ENCODE results near the gene SP2.

SP2 gene

DNA sequence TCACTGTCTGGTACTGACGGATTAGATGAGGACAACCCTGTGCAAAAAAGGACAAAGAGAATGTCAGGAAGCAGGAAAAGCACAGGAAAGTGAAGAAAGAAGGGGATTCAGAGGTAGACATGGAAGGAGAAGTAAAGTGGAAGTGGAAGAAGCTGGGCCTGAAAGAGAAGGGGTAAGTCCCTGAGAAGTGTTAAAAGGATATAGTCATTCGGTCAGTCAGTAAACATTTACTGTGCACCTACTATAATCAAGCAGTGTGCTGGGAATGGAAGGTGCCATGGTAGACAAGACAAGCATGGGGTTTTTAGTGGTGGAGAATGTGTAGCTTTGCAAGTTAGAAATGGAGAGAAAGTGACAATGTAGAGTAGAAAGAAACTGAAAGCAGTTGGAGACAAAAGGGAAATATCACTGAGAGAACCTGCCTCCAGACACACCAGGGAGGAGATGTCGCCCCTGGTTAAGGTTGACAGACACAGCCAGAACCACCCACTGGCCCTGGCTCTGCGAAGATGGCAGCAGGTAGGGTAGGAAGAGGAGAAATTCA, 4.4 kb upstream of the SP2 start:
- no peak for DNase-seq (ENCODE audit: extremely low read depth, insufficient read length)
- Histone ChIP-seq H3K36me3 (ENCODE audit: control insufficient read depth, insufficient read depth, low read length) (no peaks in the 10 kb centered on the region), H3K4me3 (replicated peaks; ENCODE audit: low read depth, low read length) (no peak overlapping the region), H3K27me3 (replicated peaks; ENCODE audit: control insufficient read depth, insufficient read depth, low read length) (no peaks in the 10 kb centered on the region)
- TF ChIP-seq, protein P1, sequence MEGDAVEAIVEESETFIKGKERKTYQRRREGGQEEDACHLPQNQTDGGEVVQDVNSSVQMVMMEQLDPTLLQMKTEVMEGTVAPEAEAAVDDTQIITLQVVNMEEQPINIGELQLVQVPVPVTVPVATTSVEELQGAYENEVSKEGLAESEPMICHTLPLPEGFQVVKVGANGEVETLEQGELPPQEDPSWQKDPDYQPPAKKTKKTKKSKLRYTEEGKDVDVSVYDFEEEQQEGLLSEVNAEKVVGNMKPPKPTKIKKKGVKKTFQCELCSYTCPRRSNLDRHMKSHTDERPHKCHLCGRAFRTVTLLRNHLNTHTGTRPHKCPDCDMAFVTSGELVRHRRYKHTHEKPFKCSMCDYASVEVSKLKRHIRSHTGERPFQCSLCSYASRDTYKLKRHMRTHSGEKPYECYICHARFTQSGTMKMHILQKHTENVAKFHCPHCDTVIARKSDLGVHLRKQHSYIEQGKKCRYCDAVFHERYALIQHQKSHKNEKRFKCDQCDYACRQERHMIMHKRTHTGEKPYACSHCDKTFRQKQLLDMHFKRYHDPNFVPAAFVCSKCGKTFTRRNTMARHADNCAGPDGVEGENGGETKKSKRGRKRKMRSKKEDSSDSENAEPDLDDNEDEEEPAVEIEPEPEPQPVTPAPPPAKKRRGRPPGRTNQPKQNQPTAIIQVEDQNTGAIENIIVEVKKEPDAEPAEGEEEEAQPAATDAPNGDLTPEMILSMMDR (IDR thresholded peaks at IDR 0.05; ENCODE audit: insufficient read depth, low read length, poor library complexity, severe bottlenecking) = no peak

DNA sequence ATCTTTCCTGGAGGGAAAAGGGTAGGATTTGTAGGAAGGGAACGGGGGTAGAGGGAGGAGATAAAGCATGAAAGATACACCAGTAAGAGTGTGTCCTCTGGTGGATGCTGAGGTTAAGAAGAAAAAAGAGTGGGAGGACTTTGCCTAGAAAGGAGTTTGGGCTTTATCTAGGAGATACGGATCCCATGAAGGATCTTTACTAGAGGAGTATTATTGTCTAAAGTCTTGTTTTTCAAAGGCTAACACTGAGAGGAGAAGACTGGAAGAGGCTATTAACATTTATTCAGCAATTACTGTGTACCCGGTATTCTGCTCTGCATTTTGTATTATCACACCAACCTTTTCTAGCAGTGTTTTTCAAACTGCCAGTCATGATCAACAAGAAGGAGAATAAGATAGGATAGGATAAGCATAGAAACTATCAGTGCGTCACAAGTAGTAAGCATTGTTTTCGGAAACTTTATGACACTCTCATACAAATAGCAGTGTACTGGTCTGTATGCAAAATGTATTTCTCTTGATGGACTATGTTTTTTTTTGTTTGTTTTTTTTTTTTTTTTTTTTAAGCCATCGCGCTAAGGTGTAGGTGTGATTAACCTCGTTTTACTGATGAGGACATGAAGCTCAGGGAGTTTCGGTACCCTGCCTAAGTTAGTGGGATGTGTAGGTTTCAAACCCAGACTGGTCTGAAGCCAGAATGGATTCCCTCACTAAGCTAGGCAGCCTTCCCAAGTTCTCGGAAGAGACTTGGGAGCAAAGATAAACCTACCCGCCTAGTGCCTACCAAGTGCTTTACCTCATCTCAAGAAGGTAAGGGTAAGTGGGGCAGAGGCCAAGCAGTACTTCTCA, 1.3 kb upstream of the SP2 start:
- TF ChIP-seq, protein P1 (IDR thresholded peaks at IDR 0.05; ENCODE audit: insufficient read depth, low read length, poor library complexity, severe bottlenecking) = no peak
- Histone ChIP-seq H3K4me3 (replicated peaks; ENCODE audit: low read depth, low read length) (peak overlapping the region; percentile 91), H3K27me3 (replicated peaks; ENCODE audit: control insufficient read depth, insufficient read depth, low read length) (no peaks in the 10 kb centered on the region), H3K36me3 (ENCODE audit: control insufficient read depth, insufficient read depth, low read length) (peaks cover 2% of the 10 kb centered on the region)
- no peak for DNase-seq (ENCODE audit: extremely low read depth, insufficient read length)

DNA sequence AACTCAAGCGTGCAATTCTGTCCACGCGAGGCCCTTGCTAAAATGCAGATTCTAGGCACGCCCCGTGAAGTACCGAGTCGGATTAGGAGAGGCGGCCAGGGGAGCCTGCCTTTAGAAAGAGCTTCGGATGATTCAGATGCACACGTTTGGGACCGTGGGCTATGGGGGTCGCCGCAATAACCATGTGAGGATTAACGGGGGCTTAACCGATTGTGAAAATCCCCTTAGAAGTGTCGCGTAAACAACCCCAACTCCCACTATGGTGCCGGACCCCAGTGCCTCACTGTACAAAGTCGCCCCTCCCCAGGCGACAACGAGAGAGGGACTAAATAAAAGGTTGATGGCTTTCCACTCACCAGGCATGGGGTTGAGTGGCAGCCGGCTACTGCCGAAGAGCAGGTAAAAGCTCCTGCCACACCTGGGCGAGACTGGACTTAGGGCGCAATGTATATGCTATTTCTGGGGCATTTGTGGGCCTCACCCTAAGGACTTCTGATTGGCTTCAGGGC, 635 bp upstream of the SP2 start:
- H3K4me3 ChIP-seq (replicated peaks; ENCODE audit: low read depth, low read length) = peak overlapping the region; percentile 91
- no peaks in the 10 kb centered on the region for H3K27me3 ChIP-seq (replicated peaks; ENCODE audit: control insufficient read depth, insufficient read depth, low read length)
- H3K36me3 ChIP-seq (ENCODE audit: control insufficient read depth, insufficient read depth, low read length) = peaks cover 4% of the 10 kb centered on the region
- TF ChIP-seq, protein P1 (IDR thresholded peaks at IDR 0.05; ENCODE audit: insufficient read depth, low read length, poor library complexity, severe bottlenecking) = no peak
- DNase-seq (ENCODE audit: extremely low read depth, insufficient read length) = no peak

DNA sequence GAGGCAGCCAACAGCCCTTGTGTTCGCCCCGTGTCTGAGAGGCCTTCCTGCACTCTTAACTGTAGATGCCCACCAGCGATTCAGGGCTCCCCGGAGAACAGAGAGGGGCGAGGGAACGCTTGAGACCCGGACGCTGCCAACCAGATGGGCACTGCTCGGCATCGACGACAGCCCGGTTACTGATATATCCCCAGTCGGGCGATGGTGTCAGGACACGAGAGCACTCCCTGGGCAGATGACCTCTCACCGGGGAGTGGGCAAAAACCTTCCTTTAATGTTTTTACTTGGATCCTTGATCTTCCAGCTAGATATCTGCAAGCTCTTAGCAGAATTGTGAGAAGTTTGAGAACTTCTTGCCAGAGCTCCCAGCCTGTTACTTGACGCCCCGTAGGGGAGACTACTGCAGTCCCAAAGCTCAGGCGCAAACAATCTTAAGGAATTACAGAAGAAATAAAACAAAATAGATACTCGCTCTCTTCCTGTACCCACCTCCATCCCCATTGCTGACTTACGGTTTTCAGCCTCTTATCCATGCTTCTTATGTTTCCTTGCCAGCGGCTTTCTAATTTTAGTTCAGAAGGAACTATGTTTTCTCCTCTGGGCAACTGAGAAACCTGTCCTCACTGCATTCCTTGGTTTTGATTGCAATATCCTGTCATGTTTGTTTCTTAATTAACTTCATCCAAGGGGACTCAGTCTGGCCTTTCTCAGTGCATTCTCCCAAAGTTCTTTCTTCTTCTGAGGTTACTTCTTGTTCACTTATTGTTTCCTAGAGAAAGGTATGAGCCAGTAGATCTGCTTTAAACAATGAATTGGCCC, 845 bp downstream of the SP2 start:
- Histone ChIP-seq H3K36me3 (ENCODE audit: control insufficient read depth, insufficient read depth, low read length) (peaks cover 7% of the 10 kb centered on the region), H3K4me3 (replicated peaks; ENCODE audit: low read depth, low read length) (peak overlapping the region; percentile 99), H3K27me3 (replicated peaks; ENCODE audit: control insufficient read depth, insufficient read depth, low read length) (no peaks in the 10 kb centered on the region)
- DNase-seq (ENCODE audit: extremely low read depth, insufficient read length) = no peak
- TF ChIP-seq, protein P1 (IDR thresholded peaks at IDR 0.05; ENCODE audit: insufficient read depth, low read length, poor library complexity, severe bottlenecking) = no peak

DNA sequence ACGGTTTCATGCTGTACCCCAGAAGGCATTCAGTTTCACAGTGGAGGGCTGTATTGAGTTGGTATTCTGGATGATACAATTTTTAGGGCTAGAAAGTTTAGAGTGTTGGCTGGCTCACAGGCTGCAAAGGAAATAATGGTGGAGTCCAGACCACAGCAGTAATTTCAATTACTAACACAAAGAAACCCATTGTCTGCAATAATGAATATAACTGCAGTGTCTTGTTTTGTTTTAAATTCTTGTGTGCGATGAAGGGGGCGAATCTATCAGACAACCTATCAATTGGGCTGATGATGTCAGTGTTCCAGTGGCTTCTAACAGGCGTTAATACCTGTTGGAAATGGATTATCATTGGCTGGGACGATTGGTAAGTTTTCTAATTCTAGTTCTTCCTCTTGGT, 1.5 kb downstream of the SP2 start:
- Histone ChIP-seq H3K36me3 (ENCODE audit: control insufficient read depth, insufficient read depth, low read length) (peaks cover 7% of the 10 kb centered on the region), H3K4me3 (replicated peaks; ENCODE audit: low read depth, low read length) (peak overlapping the region; percentile 99; the same call in 1 of the 2 replicates), H3K27me3 (replicated peaks; ENCODE audit: control insufficient read depth, insufficient read depth, low read length) (no peaks in the 10 kb centered on the region)
- DNase-seq (ENCODE audit: extremely low read depth, insufficient read length) = no peak
- TF ChIP-seq, protein P1 (IDR thresholded peaks at IDR 0.05; ENCODE audit: insufficient read depth, low read length, poor library complexity, severe bottlenecking) = no peak
